ENCODE measurements around the gene CREM.

The CREM gene

GRCh38 chr10:35224045-35224740, 97.5 kb downstream of the CREM start:
- no peak for DNase-seq

- no peak for DNase-seq
Observed at GRCh38 chr10:35225204-35225603, 98.6 kb downstream of the CREM start.

DNA sequence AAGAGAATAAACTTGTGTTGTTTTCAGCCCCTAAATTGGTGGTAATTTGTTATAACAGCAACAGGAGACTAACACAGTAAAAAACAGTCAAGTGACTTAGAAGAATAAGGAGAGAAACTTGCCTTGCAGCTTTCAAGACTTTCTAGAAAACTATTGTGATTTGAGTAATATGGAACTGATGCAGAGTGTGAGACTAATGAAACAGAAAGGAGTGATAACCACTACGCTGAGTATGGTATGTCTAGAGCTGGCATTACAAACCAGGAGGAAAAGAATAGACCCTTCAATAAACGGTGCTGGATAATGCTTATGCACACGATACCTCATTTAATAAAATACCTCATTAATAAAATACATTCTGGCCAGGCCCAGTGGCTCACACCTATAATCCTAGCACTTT, 99.9 kb downstream of the CREM start:
- no peak for DNase-seq

DNA sequence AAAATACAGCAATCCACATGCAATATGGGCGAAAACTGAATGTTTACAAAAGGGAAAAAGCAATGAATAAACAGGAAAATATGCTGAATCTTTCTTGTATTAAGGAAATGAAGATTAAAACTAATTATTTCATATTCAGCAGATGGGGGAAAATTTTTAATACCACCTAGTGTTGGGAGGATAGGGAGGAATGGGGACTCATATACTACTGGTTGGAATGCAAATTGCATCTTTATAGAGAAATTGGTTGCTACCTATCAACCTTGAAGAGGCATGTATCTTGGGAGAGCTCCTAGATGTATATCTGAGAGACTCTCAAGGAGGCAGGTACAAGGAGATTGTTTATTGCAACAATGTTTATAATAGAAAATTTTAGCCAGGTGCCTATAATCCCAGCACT, 101.4 kb downstream of the CREM start:
- DNase-seq: no peak

GRCh38 chr10:35231646-35232045, 105.0 kb downstream of the CREM start:
- DNase-seq: no peak

DNA sequence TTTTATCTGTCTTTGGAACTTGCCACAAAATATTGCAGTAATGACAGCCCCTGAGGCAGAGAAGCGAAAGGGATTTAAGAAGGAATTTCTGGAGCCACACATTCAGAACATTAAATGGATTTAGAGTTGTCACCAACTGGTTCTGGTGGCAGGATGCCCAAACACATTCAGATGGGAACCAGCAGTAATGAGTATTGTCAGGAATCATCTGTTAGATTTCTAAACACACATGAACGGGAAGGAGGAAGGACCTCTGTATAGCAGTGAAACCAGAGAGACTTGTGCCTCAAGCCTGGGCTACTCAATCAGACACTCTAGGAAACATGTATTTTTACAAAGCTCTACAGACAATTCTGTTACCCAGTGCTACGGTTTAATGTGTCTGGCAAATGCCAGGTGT, 105.9 kb downstream of the CREM start:
- DNase-seq: no peak

- no peak for DNase-seq
Observed at GRCh38 chr10:35234073-35234472, 107.4 kb downstream of the CREM start.

- no peak for DNase-seq
Observed at GRCh38 chr10:35236739-35237138, 110.1 kb downstream of the CREM start.

- DNase-seq: no peak
Observed at GRCh38 chr10:35237766-35238512, 111.3 kb downstream of the CREM start.

DNA sequence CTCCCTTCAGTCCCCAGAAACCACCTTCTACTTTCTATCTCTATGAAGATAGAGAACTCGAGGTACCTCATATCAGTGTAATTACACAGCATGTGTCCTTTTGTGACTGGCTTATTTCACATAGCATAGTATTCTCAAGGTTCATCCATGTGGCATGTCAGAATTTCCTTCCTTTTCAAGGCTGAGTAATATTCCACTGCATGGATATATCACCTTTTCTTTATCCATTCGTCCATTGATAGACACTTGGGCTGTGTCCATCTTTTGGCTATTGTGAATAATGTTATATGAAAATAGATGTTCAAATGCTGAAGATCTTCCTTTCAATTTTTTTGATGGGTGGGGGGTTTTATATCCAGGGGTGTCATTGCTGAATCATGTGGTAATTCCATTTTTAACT, 117.9 kb downstream of the CREM start:
- no peak for DNase-seq

DNA sequence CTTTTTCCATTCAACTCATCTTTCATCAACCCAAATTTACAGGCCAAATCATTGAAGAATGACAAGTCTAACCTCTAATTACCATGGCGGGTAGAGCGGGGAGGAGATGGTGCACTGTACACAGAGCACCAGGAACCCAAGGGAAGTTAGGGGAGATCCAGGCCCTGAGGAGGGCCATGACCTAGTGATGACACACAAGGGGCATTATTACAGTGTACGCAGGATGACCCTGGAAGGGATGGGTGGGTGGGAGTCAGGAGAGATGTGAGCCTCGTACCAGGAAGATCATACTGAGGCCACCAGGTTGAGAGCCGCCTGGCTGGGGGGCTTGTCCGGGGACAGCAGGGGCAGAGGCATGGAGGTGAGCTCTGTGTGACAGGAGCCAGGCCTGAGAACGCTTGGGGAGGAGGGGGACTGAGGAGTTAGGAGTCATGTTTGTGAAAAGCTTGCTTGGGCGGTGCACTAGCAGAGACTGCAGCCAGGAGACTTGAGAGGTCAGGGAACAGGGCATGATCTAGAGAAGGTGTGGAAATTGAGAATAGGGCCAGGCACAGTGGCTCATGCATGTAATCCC, 120.2 kb downstream of the CREM start:
- no peak for DNase-seq

DNA sequence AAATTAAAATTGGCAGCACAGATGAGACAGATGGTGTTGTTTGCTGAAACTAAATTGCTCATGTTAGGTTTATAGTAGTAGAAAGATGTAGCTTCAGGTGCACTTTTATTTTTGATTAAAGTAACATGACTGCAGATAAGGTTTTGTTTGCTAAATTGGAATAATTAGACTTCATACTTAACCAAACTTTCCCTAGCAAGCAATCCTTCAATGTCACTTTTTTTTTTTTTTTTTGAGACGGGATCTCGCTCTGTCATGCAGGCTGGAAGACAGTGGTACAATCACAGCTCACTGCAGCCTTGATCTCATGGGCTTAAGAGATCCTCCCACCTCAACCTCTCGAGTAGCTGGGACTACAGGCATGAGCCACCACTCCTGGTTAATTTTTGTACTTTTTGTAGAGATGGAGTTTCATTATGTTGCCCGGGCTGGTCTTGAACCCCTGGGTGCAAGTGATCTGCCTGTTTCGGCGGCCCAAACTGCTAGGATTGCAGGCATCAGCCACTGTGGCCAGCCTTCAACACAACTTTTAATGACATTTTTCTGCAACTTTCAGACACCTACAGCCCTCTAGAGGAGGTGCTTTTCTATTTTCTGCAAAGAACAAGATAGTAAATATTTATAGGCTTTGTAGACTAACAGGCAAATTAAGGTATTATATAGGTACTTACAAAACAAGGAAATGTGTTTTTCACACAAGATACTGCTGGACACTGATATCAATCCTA, 124.9 kb downstream of the CREM start:
- DNase-seq: no peak

GRCh38 chr10:35257057-35257983, 130.7 kb downstream of the CREM start:
- DNase-seq: no peak

DNA sequence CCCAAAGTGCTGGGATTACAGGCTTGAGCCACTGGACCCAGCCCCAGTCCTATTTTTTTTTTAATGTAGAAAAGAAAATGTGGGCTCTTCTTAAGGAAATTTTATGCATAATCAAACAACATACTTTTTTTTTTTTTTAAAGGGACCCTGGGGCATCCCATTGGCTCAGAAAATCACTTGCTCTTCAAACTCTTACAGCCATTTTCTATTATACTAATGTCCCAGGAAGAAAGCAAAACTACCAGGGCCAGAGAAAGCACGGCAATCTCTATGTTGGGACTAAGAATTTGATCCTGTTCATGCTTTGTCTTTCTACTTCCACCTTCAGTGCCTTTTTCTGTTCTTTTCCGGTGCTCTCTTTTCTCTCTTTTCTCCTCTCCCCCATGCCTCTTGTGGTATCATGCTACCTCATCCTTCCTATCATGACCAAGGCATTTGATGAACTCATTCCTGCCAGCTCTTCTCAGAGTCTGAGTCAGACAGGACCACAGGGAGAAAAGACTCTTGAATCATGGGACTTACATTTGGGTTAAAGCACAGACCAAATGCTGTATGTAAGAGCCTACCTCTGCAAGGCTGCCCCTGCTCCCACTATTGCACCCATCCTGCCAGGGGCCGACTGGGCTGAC, 133.2 kb downstream of the CREM start:
- DNase-seq: no peak

DNA sequence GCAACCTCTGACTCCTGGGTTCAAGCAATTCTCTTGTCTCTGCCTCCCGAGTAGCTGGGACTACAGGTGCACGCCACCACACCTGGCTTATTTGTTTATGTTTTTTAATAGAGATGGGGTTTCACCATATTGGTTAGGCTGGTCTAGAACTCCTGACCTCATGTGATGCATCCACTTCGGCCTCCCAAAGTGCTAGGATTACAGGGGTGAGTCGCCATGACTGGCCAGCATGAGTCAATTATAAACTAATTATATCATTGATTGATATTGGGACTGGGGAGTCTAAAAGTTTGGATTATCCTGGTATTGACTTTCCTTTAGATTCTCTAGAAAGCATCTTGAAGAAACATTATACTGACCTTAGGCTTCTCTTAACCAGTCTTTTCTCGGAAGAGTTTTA, 135.8 kb downstream of the CREM start:
- no peak for DNase-seq
